Sigmoid colon (tissue), 4 donors: Measurements from ENCODE around the gene SLC44A5.

Experiments used
- EP300 ChIP-seq, 4 donors: sonication (generic); formaldehyde crosslinking; IDR thresholded peaks; one replicate each; pipeline ENCODE4 v1.6.1; 2017; ENCODE audit warnings: antibody characterized with exemption in 4 of 4
- POLR2A ChIP-seq, 2 donors: fragments of 450-650 bp; IDR thresholded peaks; one replicate each; pipeline ENCODE4 v1.6.1; 2016; ENCODE audit warnings: antibody characterized with exemption in 2 of 2, mild to moderate bottlenecking in 2 of 2, moderate library complexity in 2 of 2
- POLR2AphosphoS5 ChIP-seq, 4 donors: sonication (generic); formaldehyde crosslinking; IDR thresholded peaks; one replicate each; pipeline ENCODE4 v1.6.1; 2017; ENCODE audit warnings: antibody characterized with exemption in 4 of 4
- TF ChIP-seq, protein P1 (sequence below), 4 experiments: fragments of 450-650 bp in 3 of 4; fragments of 200-600 bp in 1 of 4; IDR thresholded peaks; one replicate each; pipeline ENCODE4 v1.5.1; 2016 to 2019; ENCODE audit warnings: antibody characterized with exemption in 4 of 4, mild to moderate bottlenecking in 3 of 4, moderate library complexity in 2 of 4

DNA sequence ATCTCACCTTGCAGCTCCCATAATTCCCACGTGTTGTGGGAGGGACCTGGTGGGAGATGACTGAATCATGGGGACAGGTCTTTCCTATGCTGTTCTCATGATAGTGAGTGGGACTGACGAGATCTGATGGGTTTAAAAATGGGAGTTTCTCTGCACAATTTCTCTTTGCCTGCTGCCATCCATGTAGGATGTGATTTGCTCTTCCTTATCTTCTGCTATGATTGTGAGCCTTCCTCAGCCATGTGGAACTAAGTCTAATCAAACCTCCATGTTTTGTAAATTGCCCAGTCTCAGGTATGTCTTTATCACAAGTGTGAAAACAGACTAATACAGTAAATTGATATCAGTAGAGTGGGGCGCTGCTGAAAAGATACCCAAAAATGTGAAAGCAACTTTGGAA is 195.7 kb downstream of the SLC44A5 start:
- TF ChIP-seq, protein P1, sequence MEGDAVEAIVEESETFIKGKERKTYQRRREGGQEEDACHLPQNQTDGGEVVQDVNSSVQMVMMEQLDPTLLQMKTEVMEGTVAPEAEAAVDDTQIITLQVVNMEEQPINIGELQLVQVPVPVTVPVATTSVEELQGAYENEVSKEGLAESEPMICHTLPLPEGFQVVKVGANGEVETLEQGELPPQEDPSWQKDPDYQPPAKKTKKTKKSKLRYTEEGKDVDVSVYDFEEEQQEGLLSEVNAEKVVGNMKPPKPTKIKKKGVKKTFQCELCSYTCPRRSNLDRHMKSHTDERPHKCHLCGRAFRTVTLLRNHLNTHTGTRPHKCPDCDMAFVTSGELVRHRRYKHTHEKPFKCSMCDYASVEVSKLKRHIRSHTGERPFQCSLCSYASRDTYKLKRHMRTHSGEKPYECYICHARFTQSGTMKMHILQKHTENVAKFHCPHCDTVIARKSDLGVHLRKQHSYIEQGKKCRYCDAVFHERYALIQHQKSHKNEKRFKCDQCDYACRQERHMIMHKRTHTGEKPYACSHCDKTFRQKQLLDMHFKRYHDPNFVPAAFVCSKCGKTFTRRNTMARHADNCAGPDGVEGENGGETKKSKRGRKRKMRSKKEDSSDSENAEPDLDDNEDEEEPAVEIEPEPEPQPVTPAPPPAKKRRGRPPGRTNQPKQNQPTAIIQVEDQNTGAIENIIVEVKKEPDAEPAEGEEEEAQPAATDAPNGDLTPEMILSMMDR (IDR thresholded peaks at IDR 0.05), result no peak
- TF ChIP-seq EP300 (IDR thresholded peaks at IDR 0.05) (no peak), POLR2A (IDR thresholded peaks at IDR 0.05) (no peak), POLR2AphosphoS5 (IDR thresholded peaks at IDR 0.05) (no peak)
